Progenitor cell of endocrine pancreas (in vitro differentiated cells): ENCODE results near the gene C15orf61. TPM values are rescaled to one million over a fixed set of nuclear protein-coding genes. Genes with fewer than 3 reads are reported as not detected.

Source experiments
- DNase-seq: peaks from one replicate; pipeline ENCODE4 v3.0.0; 2021; ENCODE audit warnings: low spot score; ENCODE audit not compliant: unreplicated experiment
- H3K27ac Mint-ChIP-seq: 2 replicates; pipeline ENCODE4 v1.8.0; 2021; ENCODE audit warnings: mild to moderate bottlenecking, moderate library complexity, mixed read lengths
- H3K27me3 Mint-ChIP-seq: 2 replicates; pipeline ENCODE4 v1.8.0; 2021; ENCODE audit warnings: mixed read lengths
- H3K36me3 Mint-ChIP-seq: 2 replicates; pipeline ENCODE4 v1.8.0; 2022; ENCODE audit warnings: mixed read lengths; ENCODE audit not compliant: insufficient read depth
- H3K4me1 Mint-ChIP-seq: 2 replicates; pipeline ENCODE4 v1.8.0; 2021; ENCODE audit warnings: low read depth, mixed read lengths
- H3K4me3 Mint-ChIP-seq: 2 replicates; pipeline ENCODE4 v1.8.0; 2021; ENCODE audit warnings: low read depth, mild to moderate bottlenecking, moderate library complexity, mixed read lengths
- H3K9me3 Mint-ChIP-seq: 2 replicates; pipeline ENCODE4 v1.8.0; 2021; ENCODE audit warnings: low read depth, mixed read lengths
- CTCF ChIP-seq: fragments of 200-600 bp; sonication (generic); IDR thresholded peaks from one replicate; pipeline ENCODE4 v1.5.0; 2021; ENCODE audit warnings: antibody characterized with exemption, mild to moderate bottlenecking; ENCODE audit not compliant: unreplicated experiment
- total RNA-seq: library from RNA; stranded (reverse); gene quantifications from 2 replicates; pipeline ENCODE4 v1.2.1, GENCODE V29; 2021

C15orf61 gene
- total RNA-seq, 1 donor from 2014 or later, result 9.6 TPM

DNA sequence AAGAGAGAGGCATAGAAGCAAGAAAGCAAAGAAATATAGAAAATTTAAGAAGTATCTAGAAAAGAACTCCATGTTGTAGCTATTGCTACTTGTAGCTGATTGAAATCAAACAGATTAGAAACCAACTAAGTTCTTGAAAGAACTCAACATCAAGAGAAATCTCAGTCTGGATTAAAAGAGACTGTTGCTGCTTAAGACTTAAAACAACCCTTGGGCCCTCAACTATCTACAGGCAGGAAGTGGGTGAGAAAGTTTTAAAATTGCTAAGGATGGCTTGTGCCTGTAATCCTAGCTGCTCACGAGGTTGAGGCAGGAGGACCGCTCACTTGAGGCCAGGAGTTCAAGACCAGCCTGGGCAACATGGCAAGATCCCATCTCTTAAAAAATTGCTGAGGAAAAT, 39.3 kb upstream of the C15orf61 start:
- H3K4me3 Mint-ChIP-seq, result no peak overlapping the region
- H3K27me3 Mint-ChIP-seq, result peaks cover 5% of the 10 kb centered on the region
- TF ChIP-seq CTCF, result no peak
- H3K4me1 Mint-ChIP-seq, result no peaks in the 10 kb centered on the region
- no peak for DNase-seq
- H3K36me3 Mint-ChIP-seq, result peaks cover 8% of the 10 kb centered on the region
- no peak overlapping the region for H3K27ac Mint-ChIP-seq
- H3K9me3 Mint-ChIP-seq, result peaks cover 8% of the 10 kb centered on the region

- no peak overlapping the region for H3K4me3 Mint-ChIP-seq
- peaks cover 9% of the 10 kb centered on the region for H3K36me3 Mint-ChIP-seq
- H3K27me3 Mint-ChIP-seq, result peaks cover 3% of the 10 kb centered on the region
- H3K9me3 Mint-ChIP-seq, result peaks cover 2% of the 10 kb centered on the region
- TF ChIP-seq CTCF, result no peak
- no peak overlapping the region for H3K27ac Mint-ChIP-seq
- no peak for DNase-seq
- H3K4me1 Mint-ChIP-seq, result peaks cover 6% of the 10 kb centered on the region
These were observed 25.3 kb upstream of the C15orf61 start for GRCh38 chr15:67495585-67495984.

GRCh38 chr15:67501177-67501835, 19.6 kb upstream of the C15orf61 start:
- Mint-ChIP-seq H3K4me3 (no peak overlapping the region), H3K9me3 (peaks cover 2% of the 10 kb centered on the region), H3K4me1 (peaks cover 17% of the 10 kb centered on the region), H3K36me3 (peaks cover 7% of the 10 kb centered on the region), H3K27me3 (no peaks in the 10 kb centered on the region), H3K27ac (peak overlapping the region; percentile 45)
- no peak for DNase-seq
- peak; percentile 9 for TF ChIP-seq CTCF

- DNase-seq, result no peak
- Mint-ChIP-seq H3K9me3 (peaks cover 2% of the 10 kb centered on the region), H3K27me3 (no peaks in the 10 kb centered on the region), H3K36me3 (peaks cover 5% of the 10 kb centered on the region), H3K4me1 (peaks cover 17% of the 10 kb centered on the region), H3K27ac (no peak overlapping the region), H3K4me3 (no peak overlapping the region)
- no peak for TF ChIP-seq CTCF
These were observed 19.0 kb upstream of the C15orf61 start for GRCh38 chr15:67501836-67502461.

DNA sequence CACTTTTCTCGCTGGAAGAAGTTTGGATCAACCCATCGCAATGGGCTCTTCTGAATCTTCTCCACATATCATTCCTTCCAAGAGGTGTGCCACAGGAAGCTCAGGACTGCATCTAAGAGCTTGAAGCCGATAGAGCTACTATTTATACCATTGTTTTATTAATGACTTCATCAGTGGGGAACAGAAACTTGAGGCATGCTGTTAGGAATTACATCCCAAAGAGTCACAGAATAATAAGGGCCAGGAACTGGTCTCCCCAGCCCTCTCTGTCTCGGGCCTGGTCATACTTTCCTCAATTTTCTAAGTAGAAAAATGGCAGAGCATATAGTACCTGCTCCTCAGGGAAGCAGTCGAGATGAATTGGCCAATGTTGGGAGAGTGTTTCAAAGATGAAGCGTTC, 16.9 kb upstream of the C15orf61 start:
- no peak for DNase-seq
- no peak for TF ChIP-seq CTCF
- no peaks in the 10 kb centered on the region for H3K36me3 Mint-ChIP-seq
- no peak overlapping the region for H3K27ac Mint-ChIP-seq
- no peak overlapping the region for H3K4me3 Mint-ChIP-seq
- peaks cover 17% of the 10 kb centered on the region for H3K4me1 Mint-ChIP-seq
- no peaks in the 10 kb centered on the region for H3K9me3 Mint-ChIP-seq
- H3K27me3 Mint-ChIP-seq, result no peaks in the 10 kb centered on the region
